Activated CD8-positive, alpha-beta memory T cell treated with anti-CD3 and anti-CD28 coated beads for 48 hours (primary cell): ENCODE measurements around the gene SPOCK1.
"Not testable (repeated sequence)": the region's sequence is repeated elsewhere in the genome, so short reads cannot be mapped to it uniquely, and the experiment has no call there.

Source experiments
- DNase-seq, 3 experiments: peaks; one replicate each; pipeline ENCODE4 v3.0.0-alpha.2; 2020; ENCODE audit warnings: low read depth in 2 of 3, low spot score in 2 of 3

SPOCK1 gene

GRCh38 chr5:137398154-137398553 is 101.0 kb downstream of the SPOCK1 start:
- DNase-seq, result no peak

GRCh38 chr5:137395011-137395755 is 103.9 kb downstream of the SPOCK1 start:
- DNase-seq, result no peak

- DNase-seq, result no peak
Observed at GRCh38 chr5:137394380-137394779, 104.7 kb downstream of the SPOCK1 start.

DNA sequence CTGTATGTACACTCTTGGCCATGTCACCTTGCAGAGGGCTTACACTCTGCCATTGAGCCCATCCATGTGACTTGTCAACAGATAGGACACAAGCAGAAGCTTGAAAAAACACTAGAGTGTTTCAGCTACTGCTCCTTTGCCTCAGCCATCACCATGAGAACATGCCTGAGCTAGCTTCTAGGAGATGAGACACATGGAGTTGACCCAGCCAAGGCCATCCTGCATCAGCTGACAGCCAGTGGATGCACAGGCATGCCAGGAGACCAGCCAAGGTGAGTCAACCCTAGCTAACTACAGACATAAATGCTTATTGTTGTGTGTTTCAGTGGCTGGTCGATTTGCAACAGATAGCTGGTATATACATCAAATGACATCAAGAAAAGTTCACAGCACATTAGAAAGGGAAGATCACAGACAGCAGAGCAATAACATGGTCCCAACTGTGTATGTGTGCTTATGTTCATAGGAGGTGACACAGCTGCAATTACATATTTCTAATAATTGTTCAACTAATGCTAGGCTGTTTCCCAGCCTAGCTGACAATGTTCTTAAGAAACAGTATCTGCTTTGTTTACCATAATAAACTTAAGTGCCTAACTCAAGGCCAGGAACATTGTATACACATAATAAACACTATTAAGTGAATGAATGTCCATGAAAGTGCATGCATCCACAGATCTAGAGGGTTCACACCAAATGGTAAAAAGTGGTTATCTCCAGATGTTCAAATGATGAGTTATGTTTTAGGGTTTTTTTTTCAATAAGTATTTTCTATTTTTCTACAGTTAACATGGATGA is 105.7 kb downstream of the SPOCK1 start:
- DNase-seq, result no peak

GRCh38 chr5:137392261-137392660 is 106.9 kb downstream of the SPOCK1 start:
- no peak for DNase-seq

DNA sequence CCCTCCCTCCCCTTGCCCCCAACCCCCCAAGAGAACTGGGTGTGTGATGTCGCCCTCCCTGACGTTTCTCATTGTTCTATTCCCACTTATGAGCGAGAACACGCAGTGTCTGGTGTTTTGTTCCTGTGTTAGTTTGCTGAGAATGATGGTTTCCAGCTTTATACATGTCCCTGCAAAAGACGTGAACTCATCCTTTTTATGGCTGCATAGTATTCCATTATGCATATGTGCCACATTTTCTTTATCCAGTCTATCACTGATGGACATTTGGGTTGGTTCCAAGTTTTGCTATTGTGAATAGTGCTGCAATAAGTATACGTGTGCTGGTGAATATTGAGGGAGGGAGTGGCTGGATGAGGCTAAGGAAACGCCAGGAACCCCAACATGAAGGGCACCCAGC is 108.1 kb downstream of the SPOCK1 start:
- DNase-seq, result not testable (repeated sequence)

- no peak for DNase-seq
Observed at GRCh38 chr5:137389042-137389441, 110.1 kb downstream of the SPOCK1 start.

GRCh38 chr5:137385064-137385463 is 114.1 kb downstream of the SPOCK1 start:
- no peak for DNase-seq

DNA sequence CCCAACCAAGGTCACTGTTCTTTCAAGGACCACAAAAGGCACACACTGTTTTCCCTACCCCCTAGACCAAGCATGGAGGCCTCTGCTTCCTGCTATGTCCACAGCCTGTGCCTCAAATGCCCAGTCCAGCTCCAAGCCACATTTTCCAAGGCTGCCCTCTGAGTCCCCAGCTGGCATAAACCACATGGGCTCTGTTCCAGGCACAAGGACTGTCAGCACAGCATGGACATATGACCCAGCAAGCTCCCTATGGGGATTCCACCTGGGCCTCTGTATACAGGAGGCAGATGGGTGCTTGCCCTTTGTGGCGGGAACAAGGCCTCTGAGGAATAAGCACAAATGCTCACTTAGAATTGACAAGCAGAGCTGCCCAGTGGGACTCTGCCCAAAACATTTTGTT is 115.2 kb downstream of the SPOCK1 start:
- DNase-seq, result no peak

GRCh38 chr5:137381555-137381954 is 117.6 kb downstream of the SPOCK1 start:
- no peak for DNase-seq

- DNase-seq, result no peak
Observed at GRCh38 chr5:137379555-137380286, 119.4 kb downstream of the SPOCK1 start.

DNA sequence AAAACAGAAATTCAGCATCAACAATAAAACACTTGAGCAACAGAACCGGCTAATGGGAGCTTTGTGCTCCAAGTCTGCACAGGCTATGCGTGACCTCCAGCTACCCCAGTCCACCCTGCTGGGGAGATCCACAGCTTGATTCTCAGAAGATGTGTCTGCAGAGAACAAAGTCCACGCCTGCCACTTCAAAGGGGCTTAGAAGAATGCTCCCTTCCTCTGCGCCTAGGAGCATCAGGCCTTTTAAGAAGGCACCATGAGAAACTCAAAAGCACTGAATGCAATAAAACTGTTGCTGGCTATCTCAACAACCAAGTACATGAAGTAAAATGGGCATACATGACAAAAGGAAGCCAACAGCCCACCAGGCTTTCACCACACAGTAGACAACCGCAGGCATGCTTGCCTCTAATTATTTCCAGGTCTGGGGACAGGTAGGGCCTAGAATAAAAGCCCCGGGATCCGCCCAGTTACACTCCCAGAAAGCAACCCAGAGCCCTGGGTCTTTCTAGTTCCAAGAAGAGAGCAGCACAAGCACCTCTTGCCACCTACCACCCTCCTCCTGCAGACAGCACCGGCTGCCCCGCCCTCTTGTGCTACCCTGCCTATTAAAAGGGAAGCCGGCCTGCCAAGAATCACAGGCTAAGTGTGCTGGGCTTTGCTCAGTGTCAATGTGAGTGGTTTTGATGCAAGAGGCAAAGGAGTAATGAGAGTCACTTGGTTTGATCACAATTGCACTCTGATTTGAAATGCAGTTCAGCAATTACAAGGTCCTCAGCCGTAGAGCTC is 123.2 kb downstream of the SPOCK1 start:
- DNase-seq, result no peak

DNA sequence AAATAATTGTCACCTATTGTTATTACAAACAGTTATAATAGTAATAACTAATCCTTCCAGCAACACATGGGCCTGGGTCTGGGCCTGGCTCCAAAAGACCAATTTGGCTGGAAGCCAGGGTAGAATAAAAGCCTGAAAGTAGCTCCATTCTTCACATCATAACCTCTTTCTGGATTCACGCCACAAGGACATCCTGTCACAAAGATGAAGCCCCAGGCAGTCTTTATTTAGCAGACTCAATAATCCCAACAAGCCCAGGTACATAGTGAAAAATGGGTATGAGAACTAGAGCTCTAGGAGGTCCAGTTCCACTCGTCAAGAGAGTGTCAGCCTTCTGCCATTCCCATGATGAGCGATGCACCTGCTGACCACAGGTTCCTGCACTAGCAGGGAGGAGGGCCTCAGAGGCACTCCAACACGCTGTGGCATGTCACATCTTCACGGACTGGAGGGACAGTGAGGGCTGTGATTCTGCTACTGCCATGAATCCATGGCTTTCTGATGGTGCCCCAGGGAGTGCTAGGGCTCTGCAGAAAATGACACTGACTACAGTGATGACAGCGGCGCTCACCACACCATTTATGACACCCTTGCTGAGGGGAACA is 124.9 kb downstream of the SPOCK1 start:
- no peak for DNase-seq

DNA sequence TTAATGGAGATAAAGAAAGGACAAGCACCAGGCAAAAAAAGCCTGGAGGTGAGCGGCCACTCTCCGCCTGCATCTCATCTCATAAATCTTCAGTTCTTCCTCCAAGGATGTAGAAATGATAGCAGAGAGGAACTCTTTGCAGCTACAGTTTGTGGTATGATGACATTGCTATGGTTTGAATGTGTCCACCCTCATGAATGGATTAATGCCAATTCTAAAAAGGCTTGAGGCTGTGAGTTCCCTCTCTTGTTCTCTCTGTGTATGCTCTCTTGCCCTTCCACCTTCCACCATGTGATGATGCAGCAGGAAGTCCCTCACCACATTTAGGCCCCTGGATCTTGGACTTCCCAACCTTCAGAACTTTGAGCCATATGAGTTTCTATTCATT is 126.4 kb downstream of the SPOCK1 start:
- DNase-seq, result no peak

DNA sequence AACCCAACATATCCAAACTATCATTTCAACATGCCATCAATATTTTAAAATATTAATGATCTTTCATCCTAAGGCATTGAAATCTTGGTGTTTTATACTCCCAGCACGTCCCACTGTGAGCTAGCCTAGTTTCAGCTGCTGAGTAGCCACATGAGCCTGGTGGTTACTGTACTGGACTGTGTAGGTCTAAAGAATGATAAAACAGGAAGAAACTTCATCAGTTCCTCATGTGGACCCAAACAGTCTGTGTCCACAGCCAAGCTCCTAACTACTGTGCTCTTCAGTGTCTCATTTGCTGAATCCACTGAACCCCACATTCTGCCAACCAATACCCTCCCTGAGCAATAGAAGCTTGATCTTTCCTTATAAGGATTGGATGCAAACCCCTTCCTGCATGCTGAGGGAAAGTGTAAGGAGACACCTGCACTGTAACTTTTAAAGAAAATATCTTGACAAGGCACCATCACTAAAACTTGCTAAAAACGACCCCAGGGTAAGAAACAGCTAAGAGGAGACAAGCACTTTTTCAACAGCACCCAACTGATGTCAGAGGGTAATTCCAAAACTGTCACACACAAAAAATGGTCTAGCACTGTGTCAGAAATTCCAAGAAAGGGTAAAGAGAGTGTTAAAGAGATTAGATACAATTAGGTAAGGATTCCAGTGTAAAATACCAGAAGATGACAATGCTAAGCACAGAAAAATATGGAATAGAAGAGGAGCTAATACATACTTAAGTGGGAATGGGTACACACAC is 126.9 kb downstream of the SPOCK1 start:
- DNase-seq, result no peak

DNA sequence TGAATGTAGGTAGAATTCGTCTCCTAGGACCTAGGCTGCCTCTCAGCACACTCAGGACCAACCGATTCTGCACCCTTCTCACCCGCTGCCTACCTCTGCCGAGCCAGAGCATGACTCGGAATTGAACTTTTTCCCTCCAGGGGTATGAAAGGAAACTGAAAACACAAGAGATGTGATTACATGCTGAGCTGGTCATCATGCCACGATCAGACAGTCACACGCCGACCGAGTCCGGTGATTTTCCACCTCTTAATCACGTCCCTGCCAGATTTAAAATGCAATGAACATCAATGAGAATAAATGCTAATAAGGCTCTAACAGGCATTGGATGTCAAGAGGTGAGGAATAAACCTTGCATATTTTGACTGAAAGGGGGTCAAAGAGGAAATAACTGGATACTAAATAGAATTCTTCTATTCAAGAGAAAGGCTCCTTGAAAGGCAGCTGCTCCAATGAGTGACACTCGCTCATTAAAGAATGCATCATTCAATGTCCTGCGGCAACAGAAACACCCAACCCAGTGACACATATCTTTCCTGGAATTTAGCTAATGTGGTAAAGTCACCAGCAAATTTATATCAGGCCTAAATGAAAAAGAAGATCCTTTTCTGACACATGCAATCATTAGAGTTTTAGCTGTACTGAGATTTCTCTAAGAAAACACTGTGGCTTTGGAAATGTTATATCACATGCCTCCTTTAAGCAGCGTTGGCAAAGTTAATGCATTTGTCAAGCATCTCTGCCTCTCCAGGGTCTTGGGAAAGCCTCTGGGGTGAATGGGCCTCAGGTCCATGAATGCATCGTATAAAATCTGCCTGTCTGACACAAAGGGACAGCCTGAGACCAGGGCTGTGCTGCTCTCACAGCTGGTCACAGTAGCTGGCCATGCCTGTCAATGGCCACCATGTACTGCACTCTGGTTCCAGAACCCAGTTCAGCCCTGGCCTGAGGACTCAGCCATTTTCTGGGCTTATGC is 128.7 kb downstream of the SPOCK1 start:
- no peak for DNase-seq

- DNase-seq, result no peak
Observed at GRCh38 chr5:137368651-137369050, 130.5 kb downstream of the SPOCK1 start.

DNA sequence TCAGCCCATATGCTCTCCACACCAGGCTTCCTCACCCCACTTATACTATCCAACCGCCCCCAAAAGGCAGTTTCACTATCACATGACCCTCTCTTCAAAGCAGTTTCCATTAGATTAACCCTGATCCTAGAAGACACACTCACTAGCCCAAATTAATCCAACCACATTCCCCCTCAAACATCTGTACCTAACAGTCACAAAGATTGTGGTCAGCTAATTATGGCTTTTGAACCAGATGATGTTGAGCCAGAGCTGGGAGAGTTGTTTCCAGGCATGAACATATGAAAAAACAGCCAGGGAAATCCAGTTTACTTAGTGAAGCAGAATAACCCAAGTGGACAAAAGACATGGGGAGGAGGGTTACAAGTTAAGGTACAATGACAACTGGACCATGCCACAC is 131.2 kb downstream of the SPOCK1 start:
- no peak for DNase-seq

- DNase-seq, result no peak
Observed at GRCh38 chr5:137366526-137366925, 132.6 kb downstream of the SPOCK1 start.
